ENCODE data around the gene NEK8. TPM values are rescaled to one million over a fixed set of nuclear protein-coding genes. Genes with fewer than 3 reads are reported as not detected.
A peak's percentile ranks its signal among the peaks of the same experiment; 100 is the strongest.

NEK8 gene
- total and polyA plus RNA-seq, 7 donors: 0.21 to 1.5 (median 0.80) TPM

GRCh38 chr17:28746611-28747050 lies 18.0 kb downstream of the NEK8 start:
- TF ChIP-seq CTCF (IDR thresholded peaks at IDR 0.05): no peak
- peak in 1 of 4 donors; percentile 17 for ATAC-seq
- H3K27ac ChIP-seq: no peak overlapping the region
- DNase-seq: peak in 1 of 2 donors; percentile 69
- H3K36me3 ChIP-seq (ENCODE audit: insufficient read depth in 1 of 2, low read depth in 1 of 2): peaks cover 0 to 21% of the 10 kb centered on the region in 2 donors
- peak overlapping the region; percentile 22 for H3K4me3 ChIP-seq
- H3K27me3 ChIP-seq (ENCODE audit: insufficient read depth in 3 of 3, low read length in 2 of 3): no peaks in the 10 kb centered on the region
- peaks cover 28% of the 10 kb centered on the region for H3K4me1 ChIP-seq
- no peaks in the 10 kb centered on the region for H3K9me3 ChIP-seq
- 27 to 39% (median 37%) methylated on average over 5 of the region's 5 CpGs for WGBS, 3 donors
- intact Hi-C loops (cut with DNase I): no loop called here

DNA sequence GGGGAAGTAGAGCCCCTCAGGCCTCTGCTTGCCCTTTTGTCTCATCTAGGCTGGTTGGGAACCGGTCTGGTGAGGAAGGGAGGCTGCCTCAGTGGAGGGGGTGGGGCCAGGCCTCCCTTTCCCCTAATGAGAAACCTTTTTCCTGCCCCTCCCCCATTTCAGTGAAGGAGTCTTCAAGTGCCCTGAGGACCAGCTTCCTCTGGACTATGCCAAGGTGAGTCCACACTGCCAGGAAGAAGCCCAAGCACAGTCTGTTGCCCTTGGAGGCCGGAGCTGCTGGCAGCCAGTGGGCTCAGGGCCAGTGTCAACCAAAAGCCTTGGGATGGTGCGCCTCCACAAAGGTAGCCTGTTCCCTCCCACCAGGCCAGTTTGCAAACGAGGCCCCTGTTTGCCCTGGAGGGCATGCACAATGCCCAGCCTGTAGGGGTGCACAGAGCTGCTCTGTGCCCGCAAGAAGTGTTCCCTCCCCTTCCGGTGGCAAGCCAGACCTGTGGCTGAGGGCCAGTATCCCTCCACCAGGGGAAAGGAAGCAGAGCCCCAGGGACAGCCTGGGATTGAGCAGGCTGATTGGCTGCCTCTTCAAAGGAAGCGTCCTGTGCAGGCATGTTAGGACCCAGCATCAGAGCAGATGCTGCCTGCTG lies 18.6 kb downstream of the NEK8 start:
- Histone ChIP-seq H3K4me1 (peaks cover 28% of the 10 kb centered on the region), H3K27me3 (ENCODE audit: insufficient read depth in 3 of 3, low read length in 2 of 3) (no peaks in the 10 kb centered on the region), H3K27ac (no peak overlapping the region), H3K4me3 (no peak overlapping the region), H3K36me3 (ENCODE audit: insufficient read depth in 1 of 2, low read depth in 1 of 2) (peaks cover 0 to 21% of the 10 kb centered on the region in 2 donors), H3K9me3 (no peaks in the 10 kb centered on the region)
- TF ChIP-seq CTCF (IDR thresholded peaks at IDR 0.05): no peak
- ATAC-seq: no peak
- DNase-seq: peak in 1 of 2 donors; percentile 47
- intact Hi-C loops (cut with DNase I): no loop called here
- 50 to 61% (median 51%) methylated on average over 5 to 7 of the region's 7 CpGs for WGBS, 3 donors

GRCh38 chr17:28747801-28748750 lies 19.5 kb downstream of the NEK8 start:
- no peak for TF ChIP-seq CTCF (IDR thresholded peaks at IDR 0.05)
- no peaks in the 10 kb centered on the region for H3K27me3 ChIP-seq (ENCODE audit: insufficient read depth in 3 of 3, low read length in 2 of 3)
- H3K4me3 ChIP-seq: no peak overlapping the region
- H3K4me1 ChIP-seq: peaks cover 22% of the 10 kb centered on the region
- ATAC-seq (no peak), DNase-seq (peak in 1 of 2 donors; percentile 45)
- intact Hi-C loops (cut with DNase I): no loop called here
- no peak overlapping the region for H3K27ac ChIP-seq
- peaks cover 0 to 21% of the 10 kb centered on the region in 2 donors for H3K36me3 ChIP-seq (ENCODE audit: insufficient read depth in 1 of 2, low read depth in 1 of 2)
- H3K9me3 ChIP-seq: no peaks in the 10 kb centered on the region
- WGBS, 3 donors: 85 to 90% (median 86%) methylated on average over 18 of the region's 18 CpGs

- Histone ChIP-seq H3K27ac (no peak overlapping the region), H3K27me3 (ENCODE audit: insufficient read depth in 3 of 3, low read length in 2 of 3) (no peaks in the 10 kb centered on the region), H3K36me3 (ENCODE audit: insufficient read depth in 1 of 2, low read depth in 1 of 2) (peaks cover 0 to 21% of the 10 kb centered on the region in 2 donors), H3K9me3 (no peaks in the 10 kb centered on the region), H3K4me1 (peaks cover 17% of the 10 kb centered on the region), H3K4me3 (no peak overlapping the region)
- ATAC-seq (no peak), DNase-seq (peak in 1 of 2 donors; percentile 55)
- TF ChIP-seq CTCF (IDR thresholded peaks at IDR 0.05): no peak
- WGBS, 3 donors: 58 to 73% (median 63%) methylated on average over 18 of the region's 18 CpGs
- intact Hi-C loops (cut with DNase I): no loop called here
Observed at GRCh38 chr17:28748852-28749515, 20.4 kb downstream of the NEK8 start.

All from psoas muscle (tissue), 8 donors.